Skeletal muscle cell (primary cell): ENCODE results near the gene SEMA5A.
"Not testable (repeated sequence)": the region's sequence is repeated elsewhere in the genome, so short reads cannot be mapped to it uniquely, and the experiment has no call there.

Experiments
- DNase-seq: peaks from one replicate; pipeline ENCODE4 v3.0.0-alpha.2; 2010; ENCODE audit warnings: low read depth
- H3K4me3 ChIP-seq: 2 replicates; pipeline ENCODE4 v1.5.1; 2011; ENCODE audit warnings: low read depth, mild to moderate bottlenecking, control low read depth, low read length, moderate library complexity

Gene SEMA5A

DNA sequence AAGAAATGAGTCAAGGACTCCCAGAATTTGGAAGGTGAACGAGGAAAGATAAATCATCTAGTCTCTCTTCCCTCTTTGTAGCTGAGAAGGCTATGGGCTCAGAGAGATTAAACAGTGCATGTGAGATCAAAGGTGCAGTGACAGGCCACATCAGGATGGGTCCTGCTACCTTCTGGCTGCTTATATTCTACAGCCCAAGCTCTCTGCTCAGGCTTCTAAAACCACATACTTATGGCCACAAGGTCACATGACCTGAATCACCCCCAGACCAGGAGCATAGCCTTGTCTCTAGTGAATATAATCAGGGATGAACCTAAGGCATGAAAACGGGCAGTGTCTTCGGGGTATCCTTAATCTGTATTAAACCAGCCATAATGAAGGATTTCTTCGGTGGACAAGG, 158.9 kb downstream of the SEMA5A start:
- H3K4me3 ChIP-seq, result no peak overlapping the region
- no peak for DNase-seq

GRCh38 chr5:9382522-9382921, 163.4 kb downstream of the SEMA5A start:
- no peak overlapping the region for H3K4me3 ChIP-seq
- no peak for DNase-seq

GRCh38 chr5:9381464-9381863, 164.4 kb downstream of the SEMA5A start:
- H3K4me3 ChIP-seq, result no peak overlapping the region
- DNase-seq, result no peak

GRCh38 chr5:9380109-9380508, 165.8 kb downstream of the SEMA5A start:
- H3K4me3 ChIP-seq, result no peak overlapping the region
- DNase-seq, result no peak

DNA sequence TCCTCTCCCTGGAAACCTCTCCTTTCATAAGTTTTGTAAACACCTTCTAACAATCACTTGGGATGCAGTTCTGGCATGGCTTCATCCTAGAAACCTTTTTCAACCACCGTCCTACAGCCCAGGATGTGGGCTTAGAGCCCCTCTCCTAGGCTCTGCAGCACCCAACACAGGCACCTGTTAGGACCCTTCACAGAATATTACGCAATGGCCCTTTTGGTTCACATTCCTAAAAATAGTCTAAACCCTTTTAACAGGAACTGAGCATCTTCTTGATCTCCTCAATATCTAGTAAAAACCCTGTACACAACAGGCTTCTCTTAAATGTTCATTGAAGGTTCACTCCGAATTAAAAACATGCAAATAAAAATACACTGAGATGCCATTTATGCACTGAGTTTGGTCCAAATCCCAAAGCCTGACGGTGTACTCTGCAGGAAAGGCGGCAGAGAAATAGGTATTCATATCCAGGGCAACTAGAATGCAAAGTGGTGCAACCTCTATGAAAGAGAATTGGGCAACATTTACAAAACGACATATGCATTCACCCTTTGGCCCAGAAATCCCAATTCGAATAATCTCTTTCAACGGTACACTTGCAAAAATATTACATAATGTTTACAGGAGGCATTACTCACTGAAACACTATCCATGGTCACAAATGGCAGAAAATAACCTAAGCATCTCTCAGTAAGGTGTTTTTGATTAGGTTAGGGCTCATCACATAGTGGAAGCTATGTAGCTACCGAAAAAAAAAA, 169.3 kb downstream of the SEMA5A start:
- no peak overlapping the region for H3K4me3 ChIP-seq
- peak; percentile 52 for DNase-seq

GRCh38 chr5:9375756-9376155, 170.1 kb downstream of the SEMA5A start:
- DNase-seq, result no peak
- no peak overlapping the region for H3K4me3 ChIP-seq

- no peak for DNase-seq
- H3K4me3 ChIP-seq, result no peak overlapping the region
Measured at GRCh38 chr5:9374025-9374424, 171.8 kb downstream of the SEMA5A start.

DNA sequence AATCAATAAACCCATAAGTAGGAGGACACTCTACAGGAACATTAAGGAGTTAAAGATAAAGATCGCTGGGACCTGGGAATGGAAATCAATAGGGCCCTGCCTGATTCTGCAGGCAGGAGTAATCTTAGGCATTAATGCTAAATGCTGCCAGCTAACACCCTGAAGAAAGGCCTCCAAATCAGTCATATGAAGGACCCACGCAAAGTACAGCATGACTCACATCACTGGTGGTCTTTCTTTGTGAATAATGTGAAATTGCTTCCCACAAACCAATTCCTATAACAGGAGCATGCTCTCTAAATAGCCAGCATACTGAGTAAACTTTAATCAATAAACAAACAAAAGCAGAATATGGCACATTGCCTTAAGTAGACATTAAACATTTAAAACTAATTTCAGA, 172.3 kb downstream of the SEMA5A start:
- H3K4me3 ChIP-seq, result no peak overlapping the region
- DNase-seq, result peak; percentile 30

DNA sequence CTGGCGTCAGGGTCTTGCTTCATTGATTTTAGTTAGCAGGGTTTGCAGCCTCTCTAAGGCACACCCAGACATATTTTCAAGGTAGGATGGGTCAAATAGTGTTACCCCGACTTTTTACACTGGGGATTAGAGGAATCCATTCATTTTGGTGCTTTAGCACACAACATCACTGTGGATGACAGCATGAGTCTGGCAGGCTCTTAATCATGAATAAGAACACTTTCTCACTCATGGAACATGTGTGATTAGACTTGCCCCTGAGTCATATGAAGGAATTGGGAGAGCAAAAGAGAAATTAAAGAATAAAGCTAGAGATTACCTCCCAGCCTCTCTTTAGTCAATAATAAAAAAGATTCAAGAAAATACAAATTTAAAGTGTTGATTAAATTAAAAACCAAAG, 175.6 kb downstream of the SEMA5A start:
- no peak overlapping the region for H3K4me3 ChIP-seq
- DNase-seq, result no peak

DNA sequence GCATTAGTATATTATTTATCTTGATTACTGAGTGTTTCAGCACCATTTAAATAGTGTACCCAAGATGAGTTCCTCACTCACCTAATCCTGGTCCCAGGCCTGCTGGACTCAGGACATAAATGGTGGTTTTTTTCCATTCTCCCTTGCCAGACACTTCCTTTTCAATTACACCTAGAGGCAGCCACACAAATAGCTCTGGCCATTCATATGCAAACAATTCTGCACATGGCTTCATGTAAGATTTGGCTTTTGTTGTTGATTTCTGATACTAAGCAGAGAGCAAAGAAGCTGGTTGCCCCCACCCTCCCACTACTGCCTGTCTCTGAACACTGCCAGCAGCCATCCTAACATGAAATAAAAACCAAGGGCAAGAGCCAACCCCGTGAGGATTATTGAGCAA, 180.4 kb downstream of the SEMA5A start:
- no peak for DNase-seq

GRCh38 chr5:9363449-9363848, 182.4 kb downstream of the SEMA5A start:
- no peak for DNase-seq
- no peak overlapping the region for H3K4me3 ChIP-seq

More for the DNA sequence above, 180.4 kb downstream of the SEMA5A start:
- H3K4me3 ChIP-seq, result no peak overlapping the region

GRCh38 chr5:9363026-9363425, 182.8 kb downstream of the SEMA5A start:
- no peak overlapping the region for H3K4me3 ChIP-seq
- no peak for DNase-seq

DNA sequence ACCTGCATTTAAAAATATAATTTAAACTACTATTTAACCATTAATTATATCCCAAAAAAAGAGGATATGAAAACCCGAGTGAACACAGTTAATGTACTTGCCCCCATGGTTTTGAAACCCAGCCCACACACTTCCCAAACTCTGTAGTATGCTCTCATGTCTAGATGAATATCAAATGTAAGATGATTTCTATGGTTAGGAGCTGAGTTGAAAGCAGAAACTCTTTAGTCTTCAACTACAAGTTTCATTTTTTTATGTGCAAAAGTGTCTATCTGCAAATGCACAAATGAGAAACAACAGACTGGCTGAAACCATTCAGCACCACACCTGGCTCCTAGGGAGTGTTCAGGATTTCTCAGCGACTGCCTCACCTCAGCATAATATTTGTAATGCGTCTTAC, 183.3 kb downstream of the SEMA5A start:
- DNase-seq, result no peak
- H3K4me3 ChIP-seq, result no peak overlapping the region

- no peak for DNase-seq
- H3K4me3 ChIP-seq, result no peak overlapping the region
Measured at GRCh38 chr5:9361835-9362234, 184.0 kb downstream of the SEMA5A start.

- no peak overlapping the region for H3K4me3 ChIP-seq
- no peak for DNase-seq
Measured at GRCh38 chr5:9358961-9359685, 186.8 kb downstream of the SEMA5A start.

- DNase-seq, result no peak
- H3K4me3 ChIP-seq, result no peak overlapping the region
Measured at GRCh38 chr5:9356351-9356825, 189.5 kb downstream of the SEMA5A start.

GRCh38 chr5:9354336-9355081, 191.4 kb downstream of the SEMA5A start:
- DNase-seq, result no peak
- no peak overlapping the region for H3K4me3 ChIP-seq

GRCh38 chr5:9353048-9353447, 192.8 kb downstream of the SEMA5A start:
- DNase-seq, H3K4me3 ChIP-seq: not testable (repeated sequence)

DNA sequence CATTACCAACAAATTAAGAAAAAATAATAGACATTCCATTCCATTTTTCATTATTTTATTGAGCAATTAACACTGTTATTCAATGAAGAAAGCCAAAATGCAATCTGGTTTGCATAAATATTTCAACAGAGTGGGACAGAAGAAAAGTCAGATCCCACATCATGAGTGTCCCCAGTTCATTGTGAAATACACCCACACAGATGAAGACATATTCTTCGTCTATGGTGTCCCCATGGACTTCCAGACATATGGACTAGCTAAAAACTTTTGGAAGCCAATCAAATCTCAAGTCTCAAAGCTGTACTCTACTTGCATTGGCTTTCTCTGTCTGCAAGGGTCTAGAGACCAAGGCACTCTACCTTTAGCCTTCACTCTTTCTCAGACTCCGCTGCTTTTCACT, 194.3 kb downstream of the SEMA5A start:
- no peak for DNase-seq
- H3K4me3 ChIP-seq, result no peak overlapping the region

DNA sequence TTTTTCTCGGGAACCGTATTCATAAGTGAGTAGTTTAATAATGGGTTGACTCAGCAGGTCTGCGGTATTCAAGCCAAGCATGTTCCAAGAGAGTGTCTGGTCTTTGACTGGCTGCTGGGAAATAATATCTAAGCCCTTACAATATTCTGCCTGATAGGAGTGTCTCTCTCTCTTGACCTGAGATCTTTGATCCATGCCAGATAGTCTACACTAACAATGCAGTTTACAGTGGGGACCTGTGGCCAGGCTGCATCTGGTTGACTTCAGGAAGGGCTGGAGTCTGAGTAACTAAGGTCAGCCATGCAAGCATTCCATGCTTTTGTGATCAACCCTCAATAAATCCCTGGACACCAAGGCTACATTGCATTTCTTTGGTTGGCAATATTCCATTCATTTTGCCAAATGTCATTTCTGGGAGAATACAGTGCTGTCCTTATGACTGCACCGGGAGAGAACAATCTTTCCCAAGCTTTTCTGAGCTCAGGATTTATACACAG, 195.5 kb downstream of the SEMA5A start:
- DNase-seq, result no peak
- no peak overlapping the region for H3K4me3 ChIP-seq
